B cell (primary cell): ENCODE measurements around the gene PLPP2.
"Not testable (repeated sequence)": the region's sequence is repeated elsewhere in the genome, so short reads cannot be mapped to it uniquely, and the experiment has no call there.

Source experiments
- EZH2 ChIP-seq: IDR thresholded peaks from 2 replicates; pipeline ENCODE4 v1.6.1; 2012; ENCODE audit warnings: borderline replicate concordance, low read depth, mild to moderate bottlenecking, moderate library complexity, low read length; ENCODE audit not compliant: insufficient read depth, poor library complexity, severe bottlenecking
- TF ChIP-seq, protein P1 (sequence below): fragments of 200-600 bp; IDR thresholded peaks from one replicate; pipeline ENCODE4 v1.8.0; 2022; ENCODE audit warnings: antibody characterized with exemption, mild to moderate bottlenecking

DNA sequence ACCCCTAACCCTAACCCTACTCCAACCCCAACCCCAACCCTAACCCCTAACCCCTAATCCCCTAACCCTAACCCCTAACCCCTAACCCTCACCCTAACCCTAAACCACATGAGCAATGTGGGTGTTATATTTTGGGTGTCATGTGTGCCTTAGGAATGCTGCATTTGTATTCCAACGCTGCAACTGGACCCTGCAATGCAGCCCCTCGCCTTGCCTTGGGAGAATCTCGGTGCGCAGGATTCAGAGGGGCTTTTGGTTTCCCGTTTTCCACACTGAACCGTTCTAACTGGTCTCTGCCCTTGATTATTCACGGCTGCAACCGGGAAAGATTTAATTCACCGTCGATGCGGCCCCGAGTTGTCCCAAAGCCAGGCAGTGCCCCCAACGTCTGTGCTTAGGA, 45.3 kb downstream of the PLPP2 start:
- TF ChIP-seq, protein P1, sequence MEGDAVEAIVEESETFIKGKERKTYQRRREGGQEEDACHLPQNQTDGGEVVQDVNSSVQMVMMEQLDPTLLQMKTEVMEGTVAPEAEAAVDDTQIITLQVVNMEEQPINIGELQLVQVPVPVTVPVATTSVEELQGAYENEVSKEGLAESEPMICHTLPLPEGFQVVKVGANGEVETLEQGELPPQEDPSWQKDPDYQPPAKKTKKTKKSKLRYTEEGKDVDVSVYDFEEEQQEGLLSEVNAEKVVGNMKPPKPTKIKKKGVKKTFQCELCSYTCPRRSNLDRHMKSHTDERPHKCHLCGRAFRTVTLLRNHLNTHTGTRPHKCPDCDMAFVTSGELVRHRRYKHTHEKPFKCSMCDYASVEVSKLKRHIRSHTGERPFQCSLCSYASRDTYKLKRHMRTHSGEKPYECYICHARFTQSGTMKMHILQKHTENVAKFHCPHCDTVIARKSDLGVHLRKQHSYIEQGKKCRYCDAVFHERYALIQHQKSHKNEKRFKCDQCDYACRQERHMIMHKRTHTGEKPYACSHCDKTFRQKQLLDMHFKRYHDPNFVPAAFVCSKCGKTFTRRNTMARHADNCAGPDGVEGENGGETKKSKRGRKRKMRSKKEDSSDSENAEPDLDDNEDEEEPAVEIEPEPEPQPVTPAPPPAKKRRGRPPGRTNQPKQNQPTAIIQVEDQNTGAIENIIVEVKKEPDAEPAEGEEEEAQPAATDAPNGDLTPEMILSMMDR: not testable (repeated sequence)
- TF ChIP-seq EZH2: not testable (repeated sequence)
